NOMO-1 (cell line): ENCODE results near the gene SMS.

ENCODE experiments used
- DNase-seq, 2 experiments: peaks; one replicate each; lab custom pipeline; 2025; ENCODE audit not compliant: unreplicated experiment in 2 of 2; lab: John Stamatoyannopoulos, UW

The SMS gene

GRCh38 chrX:22035236-22035635, 94.7 kb downstream of the SMS start:
- DNase-seq = no peak

DNA sequence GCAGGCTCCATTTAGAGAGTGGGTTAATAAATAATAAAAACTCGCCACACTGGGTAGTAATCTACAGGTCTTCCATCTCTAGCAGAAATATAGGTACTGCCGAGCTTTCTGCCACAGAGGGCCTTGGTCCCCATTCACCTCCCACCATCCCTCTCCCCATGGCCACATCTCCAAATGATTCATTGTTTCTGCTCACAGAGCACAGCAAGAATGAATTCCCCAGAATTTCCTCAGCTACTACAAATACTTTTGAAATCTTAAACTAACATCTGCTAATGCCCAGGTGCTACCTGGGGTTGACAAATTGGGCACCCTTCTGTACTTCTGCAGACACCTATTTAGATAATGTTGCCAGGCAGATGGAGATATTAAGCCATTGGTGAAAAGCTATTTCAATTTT, 96.7 kb downstream of the SMS start:
- no peak for DNase-seq

GRCh38 chrX:22037911-22038537, 97.5 kb downstream of the SMS start:
- no peak for DNase-seq

- DNase-seq = no peak
These were observed 99.0 kb downstream of the SMS start for GRCh38 chrX:22039541-22039940.

DNA sequence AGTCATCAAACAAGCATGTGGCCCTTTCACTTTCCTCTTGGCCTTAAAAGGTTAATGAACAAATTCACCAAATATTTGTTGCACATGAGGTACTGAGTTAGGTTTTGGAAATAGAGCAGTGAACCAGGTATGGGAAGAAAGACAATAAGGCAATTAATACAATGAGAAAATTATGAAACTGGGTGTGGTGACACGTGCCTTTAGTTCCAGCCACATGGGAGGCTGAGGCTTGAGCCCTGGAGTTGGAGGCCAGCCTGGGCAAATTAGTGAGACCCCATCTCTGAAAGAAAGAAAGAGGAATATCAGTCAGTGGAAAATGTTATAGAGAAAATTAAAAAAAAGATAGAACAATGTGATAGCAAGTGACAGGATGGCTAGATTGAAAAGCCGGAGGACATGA, 99.7 kb downstream of the SMS start:
- DNase-seq = no peak

DNA sequence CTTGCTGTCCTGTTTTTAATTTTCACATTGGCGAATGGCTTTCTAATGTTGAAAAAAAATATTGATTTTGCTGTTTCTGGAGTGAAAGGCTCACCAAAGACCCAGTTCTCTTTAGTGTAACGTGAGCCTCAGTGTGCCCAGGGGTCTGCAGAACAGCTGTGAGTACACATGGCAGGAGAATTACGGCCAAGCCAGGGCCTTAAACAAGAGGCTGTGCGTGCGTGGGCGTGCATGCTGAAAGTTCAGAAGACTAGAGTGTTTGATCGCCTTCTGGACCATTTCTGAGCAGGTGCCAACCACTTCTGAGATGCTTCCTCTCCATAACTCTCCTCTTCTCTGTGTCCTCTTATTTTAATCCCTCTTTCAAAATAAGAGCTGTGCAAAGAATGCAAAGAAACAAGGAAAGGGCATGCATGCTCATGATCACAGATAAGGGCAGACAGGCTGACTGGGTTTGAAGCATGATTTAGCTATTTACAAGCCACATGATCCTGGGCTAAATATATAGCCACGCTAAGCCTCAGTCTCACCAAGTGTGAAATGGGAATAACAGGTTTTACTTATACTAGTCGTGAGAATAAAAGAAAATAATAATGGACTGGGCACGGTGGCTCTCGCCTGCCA, 101.5 kb downstream of the SMS start:
- no peak for DNase-seq

- no peak for DNase-seq
These were observed 103.4 kb downstream of the SMS start for GRCh38 chrX:22043872-22044271.
